Large intestine (tissue), 3 donors: Measurements from ENCODE around the gene GPR35. TPM values are rescaled to one million over a fixed set of nuclear protein-coding genes. Genes with fewer than 3 reads are reported as not detected.
"Not testable (repeated sequence)": the region's sequence is repeated elsewhere in the genome, so short reads cannot be mapped to it uniquely, and the experiment has no call there.

Experiments used
- DNase-seq, 2 donors: peaks; one replicate each; pipeline versions ENCODE4 v3.0.0 to v3.0.0-alpha.2; 2013
- H3K27ac ChIP-seq: one replicate; pipeline ENCODE4 v1.5.1; 2013; ENCODE audit warnings: low read length
- H3K27me3 ChIP-seq: 2 replicates; pipeline ENCODE4 v1.6.1; 2013; ENCODE audit warnings: low read length; ENCODE audit not compliant: control insufficient read depth, insufficient read depth
- H3K36me3 ChIP-seq: 2 replicates; pipeline ENCODE4 v1.6.1; 2013; ENCODE audit warnings: low read length; ENCODE audit not compliant: control insufficient read depth, insufficient read depth
- H3K4me1 ChIP-seq: one replicate; pipeline ENCODE4 v1.6.1; 2013; ENCODE audit warnings: low read length; ENCODE audit not compliant: control insufficient read depth, insufficient read depth
- H3K4me3 ChIP-seq: one replicate; pipeline ENCODE4 v1.5.1; 2013; ENCODE audit warnings: low read length
- H3K9me3 ChIP-seq: one replicate; pipeline ENCODE4 v1.6.1; 2013; ENCODE audit warnings: mild to moderate bottlenecking, low read depth, low read length, moderate library complexity; ENCODE audit not compliant: control insufficient read depth
- WGBS: methylation state at CpG from one replicate; pipeline ENCODE4 v1.1.5; 2013; ENCODE audit warnings: low lambda C conversion rate; ENCODE audit not compliant: insufficient coverage; 5-methylcytosine and 5-hydroxymethylcytosine counted together
- polyA plus RNA-seq: library from polyadenylated mRNA; unstranded; fragments of 120-200 nt; gene quantifications from one replicate; pipeline ENCODE4 v1.2.1, GENCODE V29; 2013

The GPR35 gene
- polyA plus RNA-seq, 1 donor: 118 TPM

DNA sequence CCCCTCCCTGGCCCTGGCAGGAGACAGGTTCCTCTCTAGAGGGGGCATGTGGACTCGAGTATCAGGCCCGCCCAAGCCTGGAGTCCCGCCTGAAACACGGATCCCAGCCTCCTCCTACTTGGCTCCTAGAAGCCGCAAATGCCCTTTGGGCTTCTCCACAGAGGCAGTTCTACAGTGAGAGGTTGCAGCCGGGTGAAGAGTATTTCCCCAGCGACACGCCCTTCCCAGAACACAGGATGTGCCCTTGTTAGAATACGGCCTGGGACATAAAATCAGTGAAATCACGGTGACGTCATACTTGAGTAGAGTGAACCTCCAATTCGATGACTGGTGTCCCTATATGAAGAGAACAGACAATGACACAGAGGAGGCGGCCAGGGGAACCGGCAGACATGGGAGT lies 52.8 kb downstream of the GPR35 start:
- no CpG with 5 or more reads among the region's 14 CpGs for WGBS
- H3K27ac ChIP-seq, DNase-seq, H3K9me3 ChIP-seq, H3K4me3 ChIP-seq, H3K36me3 ChIP-seq, H3K4me1 ChIP-seq: not testable (repeated sequence)
- H3K27me3 ChIP-seq: peaks cover 11% of the 10 kb centered on the region

DNA sequence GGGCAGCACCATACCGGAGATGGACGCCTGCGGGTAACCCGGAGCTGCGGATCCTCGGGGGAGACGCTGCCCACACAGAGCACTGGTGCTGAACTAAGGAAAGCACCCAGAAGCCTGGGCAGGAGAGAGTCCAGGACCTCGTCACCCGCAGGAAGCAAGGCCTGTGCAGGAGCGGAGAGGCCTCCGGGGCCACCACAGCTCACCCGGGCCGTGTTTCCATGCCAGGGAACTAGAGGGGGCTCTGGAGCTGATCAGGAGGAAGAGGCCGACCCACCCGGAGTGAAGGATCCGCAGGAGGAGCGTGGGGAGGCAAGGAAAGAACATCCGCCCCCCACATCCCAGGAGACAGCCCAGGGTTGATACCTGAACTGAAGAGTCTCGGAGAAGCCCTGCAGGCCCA lies 53.6 kb downstream of the GPR35 start:
- H3K9me3 ChIP-seq, H3K36me3 ChIP-seq, H3K27me3 ChIP-seq, H3K4me1 ChIP-seq, H3K4me3 ChIP-seq, H3K27ac ChIP-seq, DNase-seq: not testable (repeated sequence)
- WGBS: no CpG with 5 or more reads among the region's 19 CpGs

DNA sequence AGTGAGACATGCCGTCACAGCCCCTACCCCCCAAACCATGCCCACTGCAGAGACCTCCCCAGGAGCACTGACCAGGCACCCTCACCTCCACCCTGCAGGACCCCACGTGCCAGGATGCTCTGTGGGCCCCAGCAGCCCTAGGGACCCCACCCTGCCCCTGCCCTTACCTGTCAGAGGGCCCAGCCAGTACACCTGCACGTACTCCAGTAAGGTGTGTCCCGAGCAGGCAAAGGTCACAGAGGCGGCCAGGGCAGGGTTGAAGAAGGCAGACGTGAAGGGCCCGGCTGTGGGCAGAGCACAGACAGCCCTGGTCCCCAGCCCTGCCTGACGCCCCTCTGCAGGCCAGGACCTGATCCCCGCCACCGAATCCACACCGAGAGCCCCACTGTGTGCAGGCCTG lies 54.9 kb downstream of the GPR35 start:
- H3K27me3 ChIP-seq, H3K4me1 ChIP-seq, H3K9me3 ChIP-seq, H3K36me3 ChIP-seq, DNase-seq, H3K27ac ChIP-seq, H3K4me3 ChIP-seq: not testable (repeated sequence)
- no CpG with 5 or more reads among the region's 11 CpGs for WGBS

Other genes with a start within 250 kb of the GPR35 start
- gene GPC1, start 189.8 kb upstream of the GPR35 start, polyA plus RNA-seq: 16.3 TPM
- gene ANKMY1, start 67.5 kb upstream of the GPR35 start, polyA plus RNA-seq: 14.0 TPM
- gene DUSP28, start 65.1 kb upstream of the GPR35 start, polyA plus RNA-seq: 6.6 TPM
- 61.8 TPM for gene RNPEPL1, start 57.0 kb upstream of the GPR35 start, polyA plus RNA-seq
- 34.9 TPM for gene CAPN10, start 38.7 kb upstream of the GPR35 start, polyA plus RNA-seq
- 10.6 TPM for gene AQP12B, start 57.4 kb downstream of the GPR35 start, polyA plus RNA-seq
- 5.0 TPM for gene AQP12A, start 66.4 kb downstream of the GPR35 start, polyA plus RNA-seq
- gene KIF1A, start 194.7 kb downstream of the GPR35 start, polyA plus RNA-seq: 15.8 TPM
- 0.66 TPM for gene AGXT, start 243.3 kb downstream of the GPR35 start, polyA plus RNA-seq